Thyroid gland (tissue), 4 donors: ENCODE data around the gene MRPL36.

Experiments
- CTCF ChIP-seq, 6 experiments: fragments of 200-600 bp in 3 of 6; fragments of 450-650 bp in 3 of 6; sonication (generic) in 3 of 6; IDR thresholded peaks; one replicate each; pipeline ENCODE4 v1.5.1; 2016 to 2019; ENCODE audit warnings: antibody characterized with exemption in 6 of 6, mild to moderate bottlenecking in 2 of 6, inconsistent platforms in 1 of 6, moderate library complexity in 1 of 6
- POLR2A ChIP-seq, 2 donors: fragments of 450-650 bp; IDR thresholded peaks; one replicate each; pipeline ENCODE4 v1.6.1; 2017; ENCODE audit warnings: antibody characterized with exemption in 2 of 2, mild to moderate bottlenecking in 2 of 2, moderate library complexity in 1 of 2

DNA sequence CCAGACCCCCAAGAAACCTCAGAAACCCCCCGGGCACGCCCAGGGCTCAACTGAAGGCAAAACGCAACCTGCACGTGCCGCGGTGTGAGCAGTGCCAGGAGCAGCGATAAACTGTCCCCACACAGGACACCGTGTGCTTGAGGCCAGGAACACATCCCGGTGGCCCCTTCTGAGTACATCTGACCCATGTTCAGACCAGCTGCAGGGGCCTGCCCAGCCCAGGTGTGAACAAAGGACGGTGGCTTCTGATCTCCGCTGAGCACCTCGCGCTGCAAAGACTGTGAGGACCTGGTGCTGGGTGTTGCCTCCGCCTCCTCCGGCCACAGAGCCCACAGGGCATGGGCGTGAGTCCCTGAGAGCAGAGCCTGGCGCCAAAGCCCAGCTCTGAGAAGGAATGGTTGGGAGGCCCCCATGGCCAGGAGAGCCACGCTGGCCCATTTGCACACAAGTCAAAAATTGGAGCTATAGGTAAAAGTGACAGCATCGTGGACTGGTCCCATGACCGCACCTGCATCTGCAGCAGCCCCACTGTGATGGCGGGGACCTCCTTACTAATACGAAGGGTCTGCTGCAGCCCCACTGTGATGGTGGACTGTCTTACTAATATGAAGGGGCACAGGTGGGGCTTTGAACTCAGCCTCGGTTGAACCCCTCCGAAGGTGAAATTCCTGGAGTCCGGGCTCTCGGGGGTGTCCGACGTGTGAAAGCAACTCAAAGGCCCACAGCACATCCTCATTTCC, 33.0 kb upstream of the MRPL36 start:
- TF ChIP-seq CTCF (IDR thresholded peaks at IDR 0.05) (no peak), POLR2A (IDR thresholded peaks at IDR 0.05) (no peak)
